Measurements from ENCODE around the gene RAC3. TPM values are rescaled to one million over a fixed set of nuclear protein-coding genes. Genes with fewer than 3 reads are reported as not detected.

The RAC3 gene
- total RNA-seq, 1 donor: 18.9 TPM

Other genes starting within 250 kb of the RAC3 start
- not detected for gene GCGR, start 227.5 kb upstream of the RAC3 start, total RNA-seq
- gene MCRIP1, start 198.4 kb upstream of the RAC3 start, total RNA-seq: 65.2 TPM
- gene PPP1R27, start 196.6 kb upstream of the RAC3 start, total RNA-seq: 1.3 TPM
- 277 TPM for gene P4HB, start 171.1 kb upstream of the RAC3 start, total RNA-seq
- 206 TPM for gene ARHGDIA, start 160.3 kb upstream of the RAC3 start, total RNA-seq
- gene ALYREF, start 140.1 kb upstream of the RAC3 start, total RNA-seq: 145 TPM
- gene ANAPC11, start 140.0 kb upstream of the RAC3 start, total RNA-seq: 131 TPM
- gene NPB, start 129.4 kb upstream of the RAC3 start, total RNA-seq: 0.54 TPM
- gene PCYT2, start 120.3 kb upstream of the RAC3 start, total RNA-seq: 43.9 TPM
- 31.2 TPM for gene SIRT7, start 113.5 kb upstream of the RAC3 start, total RNA-seq
- 29.6 TPM for gene MAFG, start 103.9 kb upstream of the RAC3 start, total RNA-seq
- 26.4 TPM for gene PYCR1, start 94.4 kb upstream of the RAC3 start, total RNA-seq
- gene MYADML2, start 84.4 kb upstream of the RAC3 start, total RNA-seq: not detected
- gene NOTUM, start 70.5 kb upstream of the RAC3 start, total RNA-seq: 0.27 TPM
- 28.0 TPM for gene ASPSCR1, start 54.0 kb upstream of the RAC3 start, total RNA-seq
- gene CENPX, start 8.8 kb upstream of the RAC3 start, total RNA-seq: 32.3 TPM
- 16.4 TPM for gene LRRC45, start 8.4 kb upstream of the RAC3 start, total RNA-seq
- gene DCXR, start 6.0 kb downstream of the RAC3 start, total RNA-seq: 57.9 TPM
- 37.2 TPM for gene RFNG, start 20.1 kb downstream of the RAC3 start, total RNA-seq
- 138 TPM for gene GPS1, start 20.2 kb downstream of the RAC3 start, total RNA-seq
- gene DUS1L, start 34.1 kb downstream of the RAC3 start, total RNA-seq: 98.0 TPM
- 80.8 TPM for gene FASN, start 66.6 kb downstream of the RAC3 start, total RNA-seq
- 33.9 TPM for gene CCDC57, start 181.2 kb downstream of the RAC3 start, total RNA-seq
- 65.4 TPM for gene SLC16A3, start 197.4 kb downstream of the RAC3 start, total RNA-seq
- gene CSNK1D, start 242.0 kb downstream of the RAC3 start, total RNA-seq: 73.5 TPM